ENCODE results near the gene CDHR3.

The CDHR3 gene

GRCh38 chr7:106031300-106032035, 68.4 kb downstream of the CDHR3 start:
- DNase-seq = peak; percentile 43

- no peak for DNase-seq
Measured at GRCh38 chr7:106032295-106032694, 69.2 kb downstream of the CDHR3 start.

GRCh38 chr7:106033735-106034134, 70.7 kb downstream of the CDHR3 start:
- no peak for DNase-seq

- no peak for DNase-seq
Measured at GRCh38 chr7:106034383-106034782, 71.3 kb downstream of the CDHR3 start.

- no peak for DNase-seq
Measured at GRCh38 chr7:106035568-106035967, 72.5 kb downstream of the CDHR3 start.

- DNase-seq = no peak
Measured at GRCh38 chr7:106036004-106036403, 72.9 kb downstream of the CDHR3 start.

- peak; percentile 18 for DNase-seq
Measured at GRCh38 chr7:106037489-106038176, 74.6 kb downstream of the CDHR3 start.

- no peak for DNase-seq
Measured at GRCh38 chr7:106038289-106038688, 75.2 kb downstream of the CDHR3 start.

GRCh38 chr7:106038916-106039315, 75.9 kb downstream of the CDHR3 start:
- no peak for DNase-seq

- DNase-seq = no peak
Measured at GRCh38 chr7:106039486-106040060, 76.5 kb downstream of the CDHR3 start.

- DNase-seq = peak; percentile 54
Measured at GRCh38 chr7:106041140-106041717, 78.2 kb downstream of the CDHR3 start.

GRCh38 chr7:106042196-106042611, 79.1 kb downstream of the CDHR3 start:
- no peak for DNase-seq

- no peak for DNase-seq
Measured at GRCh38 chr7:106045139-106045538, 82.1 kb downstream of the CDHR3 start.

- DNase-seq = no peak
Measured at GRCh38 chr7:106045586-106045985, 82.5 kb downstream of the CDHR3 start.

- DNase-seq = no peak
Measured at GRCh38 chr7:106047184-106047583, 84.1 kb downstream of the CDHR3 start.

- peak; percentile 84 for DNase-seq
Measured at GRCh38 chr7:106047818-106048705, 85.0 kb downstream of the CDHR3 start.

GRCh38 chr7:106048706-106049020, 85.6 kb downstream of the CDHR3 start:
- DNase-seq = no peak

- no peak for DNase-seq
Measured at GRCh38 chr7:106049139-106049752, 86.2 kb downstream of the CDHR3 start.

GRCh38 chr7:106050002-106050745, 87.1 kb downstream of the CDHR3 start:
- no peak for DNase-seq

GRCh38 chr7:106050746-106051117, 87.7 kb downstream of the CDHR3 start:
- no peak for DNase-seq

GRCh38 chr7:106052681-106053080, 89.6 kb downstream of the CDHR3 start:
- no peak for DNase-seq

- no peak for DNase-seq
Measured at GRCh38 chr7:106053109-106053508, 90.0 kb downstream of the CDHR3 start.
